GM18508 (cell line): ENCODE results near the gene ABCA13.

Source experiments
- ATAC-seq: cut with Tn5 transposase; IDR thresholded peaks from one replicate; pipeline ENCODE4 v1.9.1; 2021; ENCODE audit warnings: moderate number of reproducible peaks; ENCODE audit not compliant: insufficient read depth, unreplicated experiment

The ABCA13 gene

GRCh38 chr7:48224042-48224441 is 52.8 kb downstream of the ABCA13 start:
- no peak for ATAC-seq

GRCh38 chr7:48225101-48225500 is 53.8 kb downstream of the ABCA13 start:
- no peak for ATAC-seq

DNA sequence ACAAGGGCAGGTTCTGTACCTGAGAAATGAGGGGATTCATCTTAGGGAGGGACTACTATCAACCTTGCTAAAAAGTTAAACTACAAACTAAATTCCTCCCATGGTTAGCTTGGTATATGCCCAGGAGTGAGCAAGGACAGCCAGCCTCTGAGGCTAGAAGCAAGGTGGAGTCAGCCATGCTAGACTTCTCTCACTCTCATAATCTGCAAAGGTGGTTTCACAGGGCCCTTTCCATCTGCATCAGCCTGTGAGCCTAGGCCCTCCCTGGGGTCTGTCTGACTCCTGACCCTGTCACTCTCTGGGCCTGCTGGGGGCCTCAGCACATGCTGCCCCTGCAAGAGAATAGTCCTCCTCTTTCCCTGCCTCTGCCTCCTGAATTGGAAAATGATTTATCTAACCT is 66.1 kb downstream of the ABCA13 start:
- ATAC-seq = no peak

DNA sequence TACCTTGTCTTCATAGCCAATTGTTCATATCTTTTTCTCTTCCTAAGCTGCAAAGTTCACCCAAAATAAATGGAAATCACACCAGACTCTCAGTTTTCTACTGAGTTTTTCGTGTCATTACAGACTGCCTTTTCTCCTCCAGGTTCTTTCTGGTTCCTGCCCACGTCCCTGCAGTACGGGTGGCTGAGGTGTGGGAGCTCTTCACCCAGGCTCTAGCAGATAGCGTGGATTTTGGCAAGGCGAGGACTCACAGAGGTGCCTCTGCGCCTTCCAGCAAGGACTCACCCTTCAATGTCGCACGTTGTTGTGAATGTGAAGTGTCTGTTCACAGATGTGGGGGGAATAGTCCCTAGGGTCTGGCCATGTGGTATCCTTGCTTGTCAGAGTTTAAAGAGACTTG is 71.6 kb downstream of the ABCA13 start:
- no peak for ATAC-seq

DNA sequence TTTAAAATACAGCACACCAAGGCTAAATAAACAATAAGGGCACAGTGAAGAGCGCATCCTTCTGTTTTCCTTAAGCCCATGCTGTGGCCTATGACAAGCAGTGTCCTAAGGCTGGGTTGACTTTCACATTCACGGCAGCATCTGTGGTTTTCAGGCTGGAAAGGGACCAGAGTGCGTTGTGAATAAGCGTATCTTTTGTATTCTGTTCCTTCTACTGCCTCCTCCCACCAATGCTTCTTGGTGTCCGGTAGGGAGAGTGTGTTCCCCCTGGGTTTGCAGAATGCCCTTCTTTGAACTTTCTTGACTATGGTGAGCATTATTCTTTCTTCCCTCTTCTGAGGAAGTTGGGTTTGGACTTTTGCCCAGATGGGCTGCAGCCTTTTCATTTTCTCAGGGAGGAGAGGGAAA is 73.6 kb downstream of the ABCA13 start:
- no peak for ATAC-seq

DNA sequence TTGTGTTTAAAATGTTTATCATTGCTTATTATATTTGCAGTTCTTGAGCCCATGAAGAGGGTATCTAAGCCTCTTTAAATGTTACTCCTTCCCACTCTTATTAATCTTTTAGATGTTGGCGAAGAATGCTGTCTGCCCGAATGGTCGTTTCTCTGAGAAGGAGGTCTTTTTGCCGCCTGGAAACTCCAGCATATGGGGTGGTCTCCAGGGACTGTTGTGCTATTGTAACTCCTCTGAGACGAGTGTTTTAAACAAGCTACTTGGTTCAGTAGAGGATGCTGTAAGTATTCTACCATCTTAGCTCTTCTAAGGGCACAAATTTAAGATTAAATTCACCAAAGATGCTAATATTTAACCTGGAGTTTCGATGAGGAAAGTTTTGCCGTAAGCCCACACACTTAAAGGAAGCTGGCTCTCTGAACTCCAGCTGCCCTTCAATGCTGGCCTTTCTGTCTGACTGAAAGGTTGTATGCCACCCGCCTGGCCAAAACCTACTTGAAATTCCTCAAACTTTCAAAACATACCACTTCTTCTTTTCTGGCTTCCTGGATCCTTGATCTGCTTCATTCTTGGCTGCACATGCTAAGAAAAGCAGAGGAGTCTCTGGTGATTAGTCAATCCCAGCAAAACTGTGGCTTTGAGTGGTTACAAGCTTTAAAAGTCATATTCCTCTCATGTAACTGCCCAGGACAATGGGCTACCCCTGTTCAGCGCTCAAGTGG is 74.7 kb downstream of the ABCA13 start:
- peak; percentile 74 for ATAC-seq

GRCh38 chr7:48249166-48249565 is 77.9 kb downstream of the ABCA13 start:
- no peak for ATAC-seq

DNA sequence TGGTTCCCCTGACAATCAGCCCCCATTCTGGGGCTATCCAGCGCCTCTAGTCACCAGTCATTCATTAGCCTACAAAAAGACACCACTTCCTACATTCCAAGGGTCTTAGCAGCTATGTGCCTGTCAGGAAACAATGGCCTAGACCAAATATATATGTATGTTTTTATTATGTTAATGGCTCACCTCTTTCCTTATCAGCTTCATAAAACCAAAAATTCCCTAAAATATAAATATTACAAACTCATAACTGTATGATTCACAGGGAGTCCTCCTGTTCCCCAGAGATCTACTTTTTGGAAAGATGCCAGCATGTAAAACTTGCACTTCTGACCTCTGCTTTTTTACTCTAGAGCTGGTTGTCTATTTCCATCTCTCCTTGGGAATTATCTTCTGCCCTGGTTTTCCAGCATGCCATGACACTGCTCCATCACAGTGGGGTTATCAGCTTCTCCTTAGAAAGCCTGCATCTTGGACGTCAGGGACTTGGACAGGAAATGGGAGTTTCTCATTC is 79.2 kb downstream of the ABCA13 start:
- ATAC-seq = no peak

DNA sequence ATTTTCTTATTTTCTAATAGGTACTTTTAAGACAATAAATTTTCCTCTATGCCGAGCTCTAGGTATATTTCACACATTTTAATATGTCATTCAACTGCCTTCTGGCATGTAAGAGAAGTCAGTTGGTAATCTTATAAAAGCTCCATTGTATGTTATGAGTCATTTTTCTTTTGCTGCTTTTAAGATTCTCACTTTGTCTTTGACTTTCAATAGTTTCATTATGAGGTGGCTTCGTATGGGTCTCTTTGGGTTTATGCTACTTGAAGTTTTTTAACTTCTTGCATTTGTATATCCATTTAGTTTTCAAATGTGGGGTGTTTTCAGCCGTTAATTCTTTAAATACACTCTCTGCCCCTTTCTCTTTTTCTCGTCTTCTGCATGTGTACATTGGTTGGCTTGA is 80.5 kb downstream of the ABCA13 start:
- peak; percentile 92 for ATAC-seq

- no peak for ATAC-seq
These were observed 81.7 kb downstream of the ABCA13 start for GRCh38 chr7:48252995-48253394.

- peak; percentile 32 for ATAC-seq
These were observed 83.8 kb downstream of the ABCA13 start for GRCh38 chr7:48255046-48255445.

GRCh38 chr7:48259463-48260280 is 88.4 kb downstream of the ABCA13 start:
- ATAC-seq = no peak

DNA sequence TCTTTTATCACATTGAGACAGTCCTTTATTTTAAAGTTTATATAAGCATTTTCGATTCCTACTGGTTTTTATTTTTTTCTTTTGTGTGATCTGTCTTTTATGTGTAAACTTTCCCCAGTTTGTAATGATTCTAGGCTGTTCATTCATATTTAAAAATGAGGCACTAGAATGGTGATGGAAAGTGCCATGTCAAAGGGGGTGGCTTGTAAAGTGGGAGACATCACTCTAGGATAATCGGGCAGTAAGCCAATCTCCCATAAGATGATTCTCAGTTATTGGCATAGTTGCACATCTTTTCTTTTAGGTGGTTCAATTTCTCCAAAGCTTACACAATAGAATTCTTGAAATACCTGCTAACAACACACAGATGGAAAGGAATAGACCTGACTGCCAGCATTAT is 90.4 kb downstream of the ABCA13 start:
- ATAC-seq = no peak

GRCh38 chr7:48262606-48263310 is 91.5 kb downstream of the ABCA13 start:
- no peak for ATAC-seq

GRCh38 chr7:48263311-48263650 is 92.0 kb downstream of the ABCA13 start:
- ATAC-seq = no peak

DNA sequence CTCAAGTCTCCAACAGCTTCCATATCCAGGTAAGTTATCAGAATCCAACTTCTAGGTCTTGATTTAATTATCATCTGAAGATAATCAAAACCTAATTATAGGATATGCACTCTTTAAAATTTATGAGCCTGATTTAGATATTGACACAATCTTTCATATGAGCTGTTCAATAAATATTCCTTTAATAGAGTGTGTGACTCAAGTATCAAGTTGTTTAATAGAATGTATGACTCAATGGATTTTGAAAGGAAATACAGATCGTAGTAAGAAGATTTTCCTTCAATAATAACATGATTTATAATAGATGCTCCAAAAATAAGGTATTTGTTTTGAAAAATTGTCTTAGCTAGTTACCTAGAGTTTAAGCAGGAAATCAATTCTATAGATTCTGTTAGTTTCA is 97.8 kb downstream of the ABCA13 start:
- ATAC-seq = no peak

GRCh38 chr7:48274662-48275061 is 103.4 kb downstream of the ABCA13 start:
- no peak for ATAC-seq

- ATAC-seq = no peak
These were observed 108.2 kb downstream of the ABCA13 start for GRCh38 chr7:48279420-48279819.

DNA sequence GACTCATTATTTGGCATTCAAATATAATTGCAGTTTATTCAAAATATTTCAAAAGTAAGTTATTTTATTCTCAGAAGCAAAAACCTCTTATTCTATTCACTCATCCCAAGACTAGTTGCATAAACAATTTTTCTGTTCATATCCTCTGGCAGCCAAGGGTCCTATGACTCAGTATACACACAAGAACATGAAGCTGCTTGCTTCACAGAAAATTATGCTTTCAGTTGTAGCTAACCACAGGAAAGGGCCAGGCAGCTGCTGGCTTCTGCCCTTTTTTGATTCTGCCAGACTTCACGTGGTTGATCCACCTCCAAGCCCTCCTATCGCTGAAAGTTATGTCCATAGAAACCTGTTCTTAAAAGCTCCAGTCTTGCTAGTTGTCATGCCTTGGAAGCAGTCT is 108.8 kb downstream of the ABCA13 start:
- no peak for ATAC-seq

- ATAC-seq = no peak
These were observed 114.1 kb downstream of the ABCA13 start for GRCh38 chr7:48285373-48285772.

- ATAC-seq = no peak
These were observed 115.6 kb downstream of the ABCA13 start for GRCh38 chr7:48286836-48287235.
